ENCODE data around the gene MOCS1.

MOCS1 gene

GRCh38 chr6:39865011-39865888 is 69.0 kb downstream of the MOCS1 start:
- DNase-seq: no peak

GRCh38 chr6:39861663-39862062 is 72.6 kb downstream of the MOCS1 start:
- no peak for DNase-seq

- no peak for DNase-seq
Measured at GRCh38 chr6:39859025-39859424, 75.2 kb downstream of the MOCS1 start.

DNA sequence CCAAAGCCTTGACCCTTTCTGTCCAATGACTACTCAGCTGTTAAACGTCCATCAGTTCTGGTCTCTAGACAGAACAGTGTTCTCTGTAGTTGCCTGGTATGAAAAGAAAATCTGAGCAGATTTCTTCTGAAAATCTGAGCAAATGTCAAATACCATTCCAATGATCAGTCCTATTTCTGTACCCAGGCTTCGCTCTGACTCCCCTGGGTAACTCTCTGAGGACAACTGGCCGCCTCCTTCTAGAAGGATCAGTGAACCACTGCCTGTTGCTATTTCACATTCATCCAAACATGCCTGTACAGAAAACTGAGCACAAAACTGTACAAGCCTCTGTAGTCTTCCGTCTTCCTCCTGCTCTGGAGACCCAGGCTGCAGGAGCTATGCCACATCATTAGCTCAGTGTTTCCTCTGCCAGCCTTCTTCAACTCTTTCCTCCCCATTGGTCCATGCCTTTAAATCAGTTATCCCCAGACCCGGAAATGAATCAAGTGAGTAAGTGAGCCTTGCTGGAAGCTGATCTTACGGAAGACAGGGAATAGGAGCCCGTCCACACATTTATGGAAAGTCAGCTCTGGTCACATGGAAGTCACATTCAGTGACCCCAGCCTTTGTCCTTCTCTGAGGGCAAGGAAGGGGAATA is 78.8 kb downstream of the MOCS1 start:
- no peak for DNase-seq

All from NCI-H1694 treated with DMSO at 0.1 percent for 48 hours (cell line).